Measurements from ENCODE around the gene MKLN1. TPM values are rescaled to one million over a fixed set of nuclear protein-coding genes. Genes with fewer than 3 reads are reported as not detected.

MKLN1 gene
- total and polyA plus RNA-seq, 10 of the 15 experiments (the other 5 are each of a cell fraction or from before 2014, with no cell fraction given), result 13.6 to 55.8 (median 29.3) TPM

DNA sequence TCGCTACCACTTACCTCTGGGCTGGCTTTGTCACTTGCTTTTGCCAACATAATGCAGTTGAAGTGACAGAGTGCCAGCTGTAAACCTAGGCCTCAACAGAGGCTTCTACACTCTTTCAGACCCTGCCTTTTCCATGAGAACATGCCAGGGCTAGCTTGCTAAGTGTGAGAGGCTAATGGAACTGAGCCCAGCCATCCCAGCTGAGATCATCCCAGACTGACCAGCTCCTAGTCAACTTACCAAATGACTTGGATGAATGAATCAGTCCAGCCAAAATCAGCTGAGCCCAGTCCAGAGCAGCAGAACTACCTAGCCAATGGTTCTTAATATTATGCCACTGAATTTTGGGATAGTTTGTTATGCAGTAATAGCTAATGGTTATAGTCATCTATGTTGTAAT is 34.7 kb upstream of the MKLN1 start:
- ChIA-PET CTCF (interaction anchor here (1.2 to 1.5 kb wide), 3 partner anchors 8 to 20 kb away, joined by 3 to 6 read pairs (median 3); no protein-coding TSS in a partner anchor), POLR2A (no interaction called here), SMC1A (ENCODE audit: uncharacterized antibody, unreplicated experiment) (interaction anchor here (1.1 to 1.8 kb wide), 3 partner anchors 14 to 188 kb away, joined by 3 to 6 read pairs (median 4); no protein-coding TSS in a partner anchor), RAD21 (ENCODE audit: unreplicated experiment) (interaction anchor here (0.7 to 0.9 kb wide), 2 partner anchors 11 to 183 kb away, joined by 3 read pairs; no protein-coding TSS in a partner anchor)
- peaks cover under 1% of the 10 kb centered on the region; the same call in 1 of the 3 replicates for H3K9me3 ChIP-seq (replicated peaks; ENCODE audit: control insufficient read depth, insufficient read depth, low read length)
- H3K79me2 ChIP-seq (ENCODE audit: control insufficient read depth, insufficient read depth, low read length), result no peaks in the 10 kb centered on the region
- no peak overlapping the region for H3K27ac ChIP-seq (ENCODE audit: control insufficient read depth, insufficient read depth)
- TF ChIP-seq IKZF1 (conservative IDR thresholded peaks at IDR 0.05) (no peak), FOS (IDR thresholded peaks at IDR 0.05; ENCODE audit: borderline replicate concordance, extremely low read depth, insufficient read length) (no peak), POLR2AphosphoS2 (IDR thresholded peaks at IDR 0.05; ENCODE audit: low read depth, low read length) (no peak), MXI1 (IDR thresholded peaks at IDR 0.05; ENCODE audit: low read depth, low read length) (no peak), SPI1 (IDR thresholded peaks at IDR 0.05; ENCODE audit: borderline replicate concordance, insufficient read depth, low read depth, low read length) (no peak), NFYB (IDR thresholded peaks at IDR 0.05; ENCODE audit: insufficient read depth, low read depth, low read length) (no peak), SMC3 (IDR thresholded peaks at IDR 0.05; ENCODE audit: borderline replicate concordance, low read length) (no peak), ETV6 (conservative IDR thresholded peaks at IDR 0.05 in 1 of 2, IDR thresholded peaks at IDR 0.05 in 1 of 2; ENCODE audit: borderline replicate concordance in 1 of 2, low read depth in 1 of 2) (no peak), BHLHE40 (IDR thresholded peaks at IDR 0.05; ENCODE audit: borderline replicate concordance in 1 of 2, low read depth in 2 of 2, low read length in 1 of 2) (no peak), LARP7 (IDR thresholded peaks at IDR 0.05) (no peak), NFIC (IDR thresholded peaks at IDR 0.05; ENCODE audit: low read depth, low read length) (no peak), ATF7 (IDR thresholded peaks at IDR 0.05; ENCODE audit: low read depth) (no peak), SREBF1 (IDR thresholded peaks at IDR 0.05; ENCODE audit: low read length) (no peak), NR2C2 (IDR thresholded peaks at IDR 0.05; ENCODE audit: borderline replicate concordance, control insufficient read depth, insufficient read length, low read depth) (no peak), KAT2A (conservative IDR thresholded peaks at IDR 0.05; ENCODE audit: control insufficient read depth, low read depth, low read length) (no peak)
- TF ChIP-seq, protein P1, sequence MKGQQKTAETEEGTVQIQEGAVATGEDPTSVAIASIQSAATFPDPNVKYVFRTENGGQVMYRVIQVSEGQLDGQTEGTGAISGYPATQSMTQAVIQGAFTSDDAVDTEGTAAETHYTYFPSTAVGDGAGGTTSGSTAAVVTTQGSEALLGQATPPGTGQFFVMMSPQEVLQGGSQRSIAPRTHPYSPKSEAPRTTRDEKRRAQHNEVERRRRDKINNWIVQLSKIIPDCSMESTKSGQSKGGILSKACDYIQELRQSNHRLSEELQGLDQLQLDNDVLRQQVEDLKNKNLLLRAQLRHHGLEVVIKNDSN (IDR thresholded peaks at IDR 0.05; ENCODE audit: borderline replicate concordance, extremely low read length, insufficient read depth, low read depth, low read length), result no peak
- H3K36me3 ChIP-seq (ENCODE audit: control insufficient read depth in 2 of 2, insufficient read depth in 2 of 2, low read length in 1 of 2), result no peaks in the 10 kb centered on the region
- H3K4me3 ChIP-seq, result no peak overlapping the region
- ATAC-seq (no peak), FAIRE-seq (no peak), DNase-seq (ENCODE audit: low read depth, low spot score) (no peak)
- WGBS (ENCODE audit: insufficient coverage, insufficient replicate concordance, low lambda C conversion rate, missing lambda C conversion rate), result 81% methylated on average over 1 of the region's 1 CpG
- in situ Hi-C loops (cut with MboI) (no loop called here), intact Hi-C loops (cut with micrococcal nuclease; ENCODE audit: unreplicated experiment) (no loop called here)
- H3K4me1 ChIP-seq (ENCODE audit: control insufficient read depth, insufficient read depth, low read length), result no peaks in the 10 kb centered on the region
- no peak overlapping the region for H2AFZ ChIP-seq (ENCODE audit: control insufficient read depth, low read depth, low read length)
- H3K27me3 ChIP-seq (replicated peaks in 1 of 2; ENCODE audit: control insufficient read depth in 2 of 2, insufficient read depth in 2 of 2, low read length in 1 of 2), result no peaks in the 10 kb centered on the region
- no peak overlapping the region for H3K9ac ChIP-seq (ENCODE audit: control insufficient read depth, insufficient read depth, low read length)
- no TSS peak for BruUV-seq (replicated peaks)
- H4K20me1 ChIP-seq (ENCODE audit: control insufficient read depth, insufficient read depth), result no peaks in the 10 kb centered on the region
- H3K4me2 ChIP-seq (ENCODE audit: control insufficient read depth, insufficient read depth), result no peak overlapping the region

Measured in GM12878 (cell line).